Measurements from ENCODE around the gene BCCIP.

The BCCIP gene

DNA sequence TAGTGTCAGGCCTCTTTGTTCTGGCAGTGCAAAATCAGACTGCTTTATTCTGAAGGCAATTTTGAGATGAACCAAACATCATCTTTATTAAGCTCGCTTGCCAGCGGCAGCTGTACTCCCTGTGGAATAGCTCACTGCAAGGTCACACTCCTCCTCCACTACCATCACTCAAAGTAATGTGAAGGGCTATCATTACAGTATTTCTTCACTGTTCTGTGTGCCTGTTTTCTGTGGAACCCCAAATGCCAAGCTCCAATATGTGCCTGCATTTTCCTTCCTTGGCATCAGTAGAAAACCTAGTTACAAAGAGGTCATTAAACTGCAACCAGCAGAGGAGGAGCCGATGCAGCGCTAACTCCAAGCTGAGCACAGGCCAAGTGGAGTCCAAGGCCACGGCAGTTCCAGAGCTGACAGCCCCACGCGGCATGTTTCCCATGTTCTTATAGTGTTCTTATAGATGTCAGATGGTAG is 21.4 kb downstream of the BCCIP start:
- DNase-seq (ENCODE audit: low spot score), result no peak

DNA sequence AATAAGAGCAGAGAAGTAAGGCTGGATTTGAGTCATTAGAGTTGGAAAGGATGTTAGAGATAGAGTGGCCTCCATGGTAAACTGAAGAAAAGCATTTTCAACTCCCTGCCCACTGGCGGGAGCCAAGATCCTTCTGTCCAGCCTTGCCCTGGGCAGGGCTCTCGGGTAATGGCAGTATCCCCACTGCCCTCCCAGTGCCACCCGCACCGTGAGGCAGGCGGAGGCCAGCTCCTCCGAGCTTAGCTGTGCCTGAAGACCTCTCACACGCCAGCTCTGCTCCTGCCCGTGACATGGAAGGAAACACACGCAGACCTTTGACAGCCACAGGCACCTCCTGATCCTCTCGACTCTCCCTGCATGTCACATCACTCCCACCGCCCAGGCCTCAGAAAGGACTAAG is 22.3 kb downstream of the BCCIP start:
- DNase-seq (ENCODE audit: low spot score), result no peak

DNA sequence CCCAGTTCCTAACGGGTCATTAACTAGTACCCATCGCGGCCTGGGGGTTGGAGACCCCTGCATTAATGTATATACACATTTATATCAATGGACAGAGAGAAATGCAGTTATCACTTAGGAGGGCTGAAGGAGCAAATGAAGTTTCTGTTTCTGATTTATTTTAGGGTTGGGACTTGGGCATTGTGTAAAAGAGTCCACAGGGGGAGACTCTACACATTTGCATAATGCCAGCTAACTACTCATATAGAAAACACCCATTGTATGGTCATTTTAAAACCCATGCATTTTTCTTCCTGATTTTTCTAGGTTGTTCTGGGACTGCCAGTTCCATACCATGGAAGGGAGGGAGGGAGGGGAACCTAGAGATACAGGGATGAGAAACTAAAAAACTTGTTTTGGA is 23.5 kb downstream of the BCCIP start:
- DNase-seq (ENCODE audit: low spot score), result no peak

DNA sequence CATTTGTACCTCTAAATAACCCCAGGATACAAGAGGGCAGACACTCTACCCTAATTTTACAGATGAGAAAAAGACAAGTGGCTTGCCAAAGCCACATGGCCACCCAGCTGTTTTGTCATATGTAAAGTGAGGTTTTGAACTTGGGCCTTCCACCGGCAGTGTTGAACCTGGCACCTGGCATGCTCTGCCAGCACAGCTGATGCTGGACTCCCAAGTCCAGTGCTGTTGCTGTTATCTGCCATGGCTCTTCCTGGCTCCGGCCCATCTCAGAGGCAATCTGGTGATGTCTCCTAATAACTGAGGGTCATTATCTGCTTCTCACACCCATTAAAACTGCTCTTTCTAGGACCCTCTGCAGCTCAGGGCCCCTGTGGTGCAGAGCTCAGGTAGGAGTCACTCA is 25.0 kb downstream of the BCCIP start:
- no peak for DNase-seq (ENCODE audit: low spot score)

DNA sequence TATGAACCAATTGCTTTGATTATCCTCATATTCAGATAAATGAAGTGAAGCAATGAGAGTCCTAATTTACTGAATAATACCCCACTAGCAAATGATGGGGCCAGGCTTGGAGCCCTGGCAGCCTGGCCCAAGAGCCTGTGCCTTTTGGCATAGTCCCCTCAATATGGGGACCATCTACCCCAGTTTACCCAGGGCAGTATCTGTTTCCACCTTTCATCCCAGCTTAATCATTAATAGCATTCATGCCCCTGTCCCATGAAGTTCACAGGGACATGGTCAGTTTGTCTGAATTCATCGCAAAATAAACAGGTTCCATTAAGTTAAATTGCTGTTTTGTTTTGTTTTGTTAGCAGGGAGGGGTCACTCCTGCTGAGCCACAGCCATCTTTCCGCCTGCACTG is 25.5 kb downstream of the BCCIP start:
- DNase-seq (ENCODE audit: low spot score), result no peak

DNA sequence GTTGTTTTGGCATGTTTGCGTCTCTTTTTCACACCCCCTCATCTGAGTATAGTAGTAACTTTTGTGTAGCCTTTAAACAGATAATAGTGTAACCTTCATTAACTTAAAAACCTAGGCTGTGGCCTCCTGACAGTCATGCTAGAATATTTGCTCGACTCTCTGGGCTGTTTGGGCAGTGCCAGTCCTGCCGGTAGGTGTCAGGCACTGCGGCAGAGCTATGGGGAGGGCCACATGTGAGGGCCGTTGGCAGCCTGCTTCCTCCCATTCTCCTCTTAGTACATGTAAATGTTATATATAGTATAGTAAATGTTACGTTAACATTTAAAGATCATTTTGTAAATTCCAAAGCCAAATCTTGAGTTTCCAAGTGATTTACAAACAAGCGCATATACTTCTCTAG is 26.1 kb downstream of the BCCIP start:
- DNase-seq (ENCODE audit: low spot score), result no peak

DNA sequence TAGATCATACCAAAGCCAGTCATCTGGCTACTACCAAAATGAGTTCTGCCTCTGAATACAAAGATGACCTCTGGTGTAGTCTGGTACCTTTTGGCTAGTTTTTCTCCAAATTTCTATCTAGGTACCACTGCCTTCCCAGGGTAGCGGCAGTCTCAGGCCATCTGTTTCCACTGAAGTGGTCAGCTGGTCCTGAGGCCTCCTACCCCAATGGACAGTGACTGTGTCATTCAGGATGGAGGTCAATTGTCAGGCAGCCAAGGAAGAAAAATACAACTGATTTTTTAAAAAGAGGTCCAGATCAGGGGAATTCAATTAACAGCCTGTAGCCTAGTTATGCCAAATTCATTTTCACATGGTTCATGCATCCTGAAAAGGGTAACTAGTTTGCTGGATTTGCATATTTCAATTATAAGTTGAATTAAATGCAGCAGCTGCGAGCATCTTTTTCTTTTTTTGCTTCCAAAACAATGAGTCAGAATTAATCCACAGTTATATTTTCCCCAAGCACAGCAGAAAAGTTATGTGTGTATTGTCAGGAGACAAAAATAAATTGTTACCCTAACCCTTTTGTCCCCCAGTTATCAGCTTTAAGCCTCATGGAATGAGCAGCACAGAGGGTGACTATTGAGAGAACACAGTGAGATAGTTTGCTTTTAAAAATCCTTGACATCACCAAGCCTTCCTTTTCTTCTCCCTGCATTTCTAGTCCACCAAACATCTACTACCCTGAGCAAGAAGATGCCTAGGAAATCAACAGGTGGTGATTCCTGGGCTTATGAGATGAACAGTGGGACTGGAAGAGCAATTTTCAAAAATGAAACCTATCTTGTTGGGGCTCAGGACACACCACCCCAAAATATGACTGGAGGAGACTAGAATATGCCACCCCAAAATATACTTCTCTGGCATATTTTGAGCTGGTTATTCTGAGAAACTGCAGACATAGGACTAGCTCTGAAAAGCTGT is 27.7 kb downstream of the BCCIP start:
- DNase-seq (ENCODE audit: low spot score), result no peak

DNA sequence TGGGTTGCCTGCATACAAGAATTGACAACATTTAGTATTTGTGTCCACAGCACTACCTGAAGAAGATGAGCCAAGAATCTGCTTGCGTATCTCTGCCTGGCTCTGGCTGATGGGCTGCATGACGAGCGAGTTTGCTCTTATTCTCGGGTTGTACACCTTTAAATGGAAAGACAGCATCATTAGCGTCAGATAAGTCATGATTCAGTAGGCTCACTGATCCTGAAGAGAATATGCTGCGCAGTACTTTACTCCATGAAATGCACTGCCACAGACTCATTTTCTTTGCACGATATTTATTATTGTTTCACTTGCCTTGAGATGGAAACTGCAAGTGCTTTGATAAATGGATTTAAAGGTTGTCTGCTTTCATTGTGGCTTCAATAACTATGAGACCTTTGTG is 29.1 kb downstream of the BCCIP start:
- no peak for DNase-seq (ENCODE audit: low spot score)

DNA sequence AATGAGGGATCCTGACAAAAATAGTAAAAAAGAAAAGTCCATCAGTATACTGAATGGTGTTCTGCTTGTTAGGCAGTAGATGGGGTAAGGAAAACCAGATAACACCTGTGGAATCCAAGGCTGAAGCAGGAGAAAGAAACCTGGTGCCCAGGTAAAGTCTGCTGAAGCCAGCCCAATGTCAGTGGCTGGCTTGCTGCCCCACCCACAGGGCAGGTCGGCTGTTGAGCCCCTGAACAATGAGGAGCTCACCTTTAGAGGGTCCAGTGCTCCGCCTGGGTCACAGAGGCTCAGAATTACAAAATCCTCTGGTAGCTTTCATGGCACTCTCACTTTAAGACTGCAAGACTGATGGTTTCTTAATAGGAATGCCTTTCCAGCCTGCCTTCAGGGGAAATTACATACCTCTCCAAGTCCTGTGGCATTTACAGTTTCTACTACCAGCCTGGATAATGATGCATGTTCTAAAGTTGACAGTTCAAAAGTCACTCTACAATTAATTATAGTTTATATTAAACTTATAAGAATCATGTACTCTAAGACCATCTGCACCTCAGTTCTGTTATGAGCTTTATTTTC is 33.9 kb downstream of the BCCIP start:
- DNase-seq (ENCODE audit: low spot score), result no peak

DNA sequence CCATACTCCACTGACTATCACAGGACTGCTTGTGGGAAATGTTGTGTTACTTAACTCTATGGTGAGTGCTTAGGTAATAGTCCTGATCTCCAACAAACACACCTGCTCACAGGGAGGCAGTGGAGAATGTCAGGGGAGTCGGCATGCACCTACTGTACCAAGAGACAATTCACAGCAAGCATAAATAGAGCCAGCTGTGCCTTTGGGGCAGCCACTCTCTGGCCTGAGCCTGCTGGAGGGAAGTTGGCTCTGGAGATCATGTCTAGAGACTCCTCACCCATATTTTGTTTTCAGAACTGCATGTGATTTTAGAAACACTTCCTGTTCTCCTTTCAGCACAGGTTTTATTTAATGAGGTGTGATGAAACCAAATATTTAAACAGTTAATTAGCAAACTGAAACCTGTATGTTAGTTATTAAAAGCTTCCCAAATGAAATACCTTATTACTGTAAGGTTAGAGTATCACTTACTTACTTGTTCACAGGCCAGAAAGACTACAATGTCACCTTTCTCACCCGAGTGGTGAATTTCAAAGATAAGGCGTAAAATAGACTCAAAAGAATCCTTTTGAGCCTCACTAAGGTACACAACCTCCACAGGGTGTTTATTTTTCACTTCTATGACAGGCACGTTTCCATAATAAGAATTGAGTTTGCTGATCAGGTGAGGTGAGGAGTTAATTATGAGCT is 35.9 kb downstream of the BCCIP start:
- no peak for DNase-seq (ENCODE audit: low spot score)

DNA sequence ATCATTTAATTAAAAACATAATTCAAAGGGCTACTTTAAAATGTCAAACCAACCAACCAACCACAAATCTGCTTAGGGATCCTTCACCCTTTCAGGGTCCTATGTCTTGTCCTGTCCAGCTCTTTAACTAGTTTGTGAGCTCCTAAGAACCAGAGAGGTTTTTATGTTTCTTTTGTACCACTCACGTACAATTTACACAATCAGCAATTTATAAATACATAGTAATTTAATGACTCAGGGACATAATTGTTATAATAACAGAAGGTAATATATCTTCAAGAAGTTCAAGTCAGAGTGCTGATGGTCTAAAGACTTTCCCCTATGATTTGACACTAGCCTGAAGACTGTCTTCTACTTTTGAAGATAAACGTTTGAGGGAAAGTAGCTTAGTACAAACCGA is 41.8 kb downstream of the BCCIP start:
- no peak for DNase-seq (ENCODE audit: low spot score)

DNA sequence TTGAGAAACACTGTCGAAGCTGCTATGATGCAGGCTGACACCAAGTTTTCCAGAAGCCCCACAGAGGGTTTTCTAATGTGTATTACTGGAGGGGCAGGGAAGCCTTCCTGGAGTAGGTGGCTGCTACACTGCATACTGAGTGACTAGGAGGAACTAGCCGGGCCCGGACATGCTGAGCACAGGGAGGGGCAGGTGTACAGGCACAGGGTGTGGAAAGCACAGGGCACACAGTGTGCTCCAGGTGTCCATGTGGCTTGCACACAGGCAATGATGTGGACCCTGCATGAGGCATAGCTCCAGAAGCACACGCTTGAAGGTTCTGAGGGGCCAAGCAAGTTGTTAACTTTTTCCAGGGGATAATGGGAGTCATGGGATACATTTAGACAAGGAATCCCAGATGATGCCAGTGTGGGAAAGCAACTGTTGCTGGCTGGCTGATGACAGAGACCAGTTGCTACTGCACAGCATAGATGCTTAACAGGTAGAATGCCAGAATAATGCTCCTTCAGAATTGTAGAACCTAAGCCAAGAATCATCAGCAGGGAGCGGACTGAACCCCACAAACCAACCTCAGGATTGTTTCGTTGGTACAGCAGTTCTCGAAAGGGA is 43.2 kb downstream of the BCCIP start:
- DNase-seq (ENCODE audit: low spot score), result no peak

DNA sequence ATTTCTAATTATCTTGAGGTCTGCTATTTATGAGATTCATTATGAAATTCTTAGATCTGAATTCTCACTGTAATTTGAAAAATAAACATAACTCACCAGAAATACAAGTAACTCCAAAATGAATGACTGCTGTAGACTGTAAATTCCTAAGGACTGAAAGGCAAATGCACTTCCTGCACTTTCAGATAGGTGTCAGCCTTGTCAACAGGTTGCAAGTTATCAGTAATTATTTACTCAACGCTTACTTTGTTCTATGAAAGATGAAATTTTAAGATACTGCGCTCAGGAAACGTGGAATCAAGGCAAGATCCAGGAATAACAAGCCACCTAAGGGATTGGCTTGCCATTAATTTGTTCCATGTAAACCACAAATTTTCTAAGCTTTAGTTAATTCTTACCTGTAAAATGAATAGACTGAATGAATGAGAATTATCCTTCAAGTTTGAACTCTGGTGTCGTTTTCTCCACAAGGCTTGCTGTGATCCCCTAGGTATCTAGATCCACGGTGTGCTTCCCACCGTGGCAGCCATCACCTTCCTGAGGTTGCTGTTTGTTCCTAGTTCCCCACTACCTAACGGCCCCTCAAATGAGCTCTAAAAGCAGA is 45.1 kb downstream of the BCCIP start:
- peak; percentile 17 for DNase-seq (ENCODE audit: low spot score)

DNA sequence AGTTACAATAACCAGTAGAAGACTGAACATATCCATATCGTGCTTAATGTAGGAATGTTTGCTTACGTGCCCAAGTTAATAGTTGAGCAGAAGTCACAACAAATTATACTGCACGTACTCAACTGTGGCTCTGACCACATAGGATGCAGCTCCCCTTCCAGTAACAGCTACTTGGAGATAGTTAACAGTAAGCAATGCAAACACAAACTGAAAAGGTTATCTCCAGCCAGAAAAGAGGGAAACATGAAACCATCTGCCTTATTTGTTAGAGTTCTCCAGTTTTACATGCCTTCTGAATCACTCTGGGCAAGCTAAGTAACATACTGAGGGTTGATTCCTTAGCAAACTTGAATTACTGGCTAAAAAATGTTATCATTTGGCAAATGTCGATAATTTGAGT is 48.0 kb downstream of the BCCIP start:
- no peak for DNase-seq (ENCODE audit: low spot score)

DNA sequence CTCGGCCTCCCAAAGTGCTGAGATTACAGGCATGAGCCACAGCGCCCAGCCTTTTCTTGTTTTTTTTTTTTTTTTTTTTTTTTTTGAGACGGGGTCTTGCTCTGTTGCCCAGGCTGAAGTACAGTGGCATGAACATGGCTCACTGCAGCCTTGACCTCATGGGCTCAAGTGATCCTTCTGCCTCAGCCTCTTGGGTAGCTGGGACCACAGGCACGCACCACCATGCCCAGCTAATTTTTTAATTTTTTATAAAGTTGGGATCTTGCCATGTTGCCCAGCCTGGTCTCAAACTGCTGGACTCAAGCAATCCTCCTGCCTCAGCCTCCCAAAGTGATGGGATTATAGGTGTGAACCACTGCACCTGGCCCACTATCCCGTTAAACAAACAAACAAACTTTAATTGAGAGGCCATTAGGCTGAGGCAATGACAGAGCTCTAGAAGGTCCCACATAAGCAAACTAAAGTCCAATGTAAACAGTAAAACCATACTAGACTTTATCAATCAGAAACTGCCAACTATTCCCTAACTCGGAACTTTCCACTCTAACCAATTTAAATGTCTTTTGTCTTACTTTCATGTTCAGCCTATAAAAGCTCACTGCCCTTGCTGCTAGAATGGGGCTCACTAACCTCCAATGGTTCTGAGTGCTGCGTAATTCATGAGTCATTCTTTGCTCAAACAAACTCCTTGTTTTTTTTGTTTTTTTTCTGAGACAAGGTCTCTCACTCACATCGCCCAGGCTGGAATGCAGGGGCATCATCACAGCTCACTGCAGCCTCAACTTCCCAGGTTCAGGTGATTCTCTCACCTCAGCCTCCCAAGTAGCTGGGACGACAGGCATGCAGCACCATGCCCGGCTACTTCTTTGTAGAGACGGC is 55.9 kb downstream of the BCCIP start:
- no peak for DNase-seq (ENCODE audit: low spot score)

DNA sequence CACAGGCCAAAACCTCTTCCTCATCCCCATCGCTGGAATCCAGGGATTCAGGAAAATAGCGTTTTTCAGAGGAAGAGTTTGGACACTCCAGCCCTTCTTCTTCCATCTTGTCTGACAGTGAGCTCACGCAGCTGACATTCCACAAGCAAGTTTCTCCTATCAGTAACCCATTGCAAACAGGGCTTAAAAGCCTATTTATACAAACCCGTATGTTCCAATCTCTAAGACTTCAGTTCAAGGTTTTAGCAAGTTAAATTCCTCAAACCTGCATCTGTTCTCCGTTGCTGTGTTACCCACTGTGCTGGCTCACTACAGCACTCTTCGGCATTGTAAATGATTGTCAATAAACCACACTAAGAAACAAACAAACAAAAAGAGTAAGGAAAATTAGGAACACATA is 57.4 kb downstream of the BCCIP start:
- DNase-seq (ENCODE audit: low spot score), result no peak

DNA sequence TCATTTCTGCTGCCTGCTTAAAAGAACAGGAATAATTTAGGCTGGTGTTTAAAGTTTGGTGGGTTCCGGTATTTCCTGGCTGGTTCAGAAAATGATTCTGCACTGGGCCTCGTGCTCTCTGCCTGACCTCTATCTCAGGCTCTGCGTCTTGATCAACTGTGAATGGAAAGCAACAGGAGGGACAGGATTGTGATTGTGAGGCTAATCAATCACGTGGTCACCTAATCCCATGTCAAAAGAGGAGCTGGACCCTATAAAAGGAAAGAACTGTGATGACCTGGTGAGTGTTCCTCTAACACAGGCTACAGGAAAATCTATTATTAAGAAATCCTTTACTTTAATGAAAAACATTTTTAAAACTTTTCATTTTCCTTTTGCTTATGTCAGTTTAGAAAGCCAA is 57.8 kb downstream of the BCCIP start, which contains the start of gene DHX32:
TSS of gene DHX32 (minus strand) at position 101 of the 400 bp plus-strand sequence. CDS start 468 bp downstream, outside the sequence.
- DNase-seq (ENCODE audit: low spot score), result no peak

DNA sequence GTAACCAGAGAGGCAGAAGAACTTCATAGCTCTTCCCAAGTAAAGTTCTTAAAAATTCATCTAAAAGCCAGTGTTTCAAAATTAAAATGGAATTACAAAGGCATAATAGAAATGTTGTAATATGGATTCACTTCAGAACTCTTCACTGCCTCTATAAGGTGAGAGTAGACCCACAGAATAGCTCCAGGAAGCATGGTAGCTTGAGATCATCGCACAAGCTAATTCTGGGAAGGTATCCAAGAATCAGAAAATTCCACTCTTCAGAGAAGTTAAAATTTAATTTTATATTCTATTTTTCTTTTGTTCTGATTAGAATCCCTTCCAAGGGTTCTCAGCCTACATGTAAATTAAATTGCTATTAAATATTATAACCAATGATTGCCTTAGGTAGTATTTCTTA is 59.2 kb downstream of the BCCIP start:
- DNase-seq (ENCODE audit: low spot score), result no peak

DNA sequence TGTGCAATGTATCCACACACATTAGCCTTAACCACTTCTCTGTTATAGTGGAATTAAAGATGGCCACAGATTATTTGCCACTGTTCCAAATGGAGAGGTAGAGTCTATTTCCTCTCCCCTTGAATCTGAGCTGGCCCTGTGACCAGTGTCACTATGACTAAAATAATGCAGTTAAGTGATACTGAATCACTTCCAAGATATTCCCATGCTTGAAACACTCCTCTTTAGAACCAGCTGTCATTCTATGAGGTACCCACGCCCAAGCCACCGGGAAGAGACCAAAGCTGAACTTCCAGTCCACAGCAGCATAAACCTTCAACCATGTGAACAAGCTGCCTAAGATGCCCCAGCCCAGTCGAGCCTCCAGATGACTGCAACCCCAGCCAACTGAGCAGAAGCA is 59.9 kb downstream of the BCCIP start:
- no peak for DNase-seq (ENCODE audit: low spot score)

All from CD4-positive, alpha-beta T cell treated with Interleukin-2 at 100 ng/mL for 4 hours (primary cell).